GM12878 (cell line): ENCODE data around the gene IL18. TPM values are rescaled to one million over a fixed set of nuclear protein-coding genes. Genes with fewer than 3 reads are reported as not detected.

Experiments
- ATAC-seq: fragments of 200-7000 bp; cut with Tn5 transposase; 3 replicates; pipeline ENCODE4 v1.9.1; 2020; ENCODE audit warnings: mild to moderate bottlenecking, moderate library complexity
- BruUV-seq: library from RNA; stranded (reverse); fragments of 400-500 nt; replicated peaks from 2 replicates; lab custom pipeline; 2021; lab: Mats Ljungman, UMichigan
- CTCF ChIA-PET: fragments of 300-600 bp; sonication (Branson Sonifier 250); formaldehyde crosslinking; extraction: SDS; loops from one replicate; lab custom pipeline; 2021; ENCODE audit warnings: inconsistent platforms; lab: Yijun Ruan, JAX
- POLR2A ChIA-PET: fragments of 350-600 bp; formaldehyde crosslinking; extraction: SDS; loops from one replicate; lab custom pipeline; 2021; ENCODE audit warnings: inconsistent platforms; lab: Charles Lee
- RAD21 ChIA-PET: fragments of 300-600 bp; sonication (Branson Sonifier 250); formaldehyde crosslinking; loops from one replicate; lab custom pipeline; 2023; ENCODE audit warnings: antibody characterized with exemption; ENCODE audit not compliant: unreplicated experiment; lab: Charles Lee
- SMC1A ChIA-PET: fragments of 300-600 bp; sonication (Branson Sonifier 250); formaldehyde crosslinking; loops from one replicate; lab custom pipeline; 2023; ENCODE audit not compliant: unreplicated experiment, uncharacterized antibody; lab: Charles Lee
- DNase-seq: peaks from one replicate; pipeline ENCODE4 v3.0.0-alpha.2; 2011; ENCODE audit warnings: low read depth, low spot score
- FAIRE-seq: peaks from 3 replicates; lab custom pipeline; 2011; peaks lifted over from hg19 to GRCh38; lab: Jason Lieb, UNC
- H2AFZ ChIP-seq: 2 replicates; pipeline ENCODE4 v1.6.0; 2011; ENCODE audit warnings: low read depth, low read length, control low read depth; ENCODE audit not compliant: control insufficient read depth
- H3K27ac ChIP-seq: 2 replicates; pipeline ENCODE4 v1.5.1; 2011; ENCODE audit warnings: control low read depth; ENCODE audit not compliant: control insufficient read depth, insufficient read depth
- H3K27me3 ChIP-seq, 2 experiments: replicated peaks in 1 of 2; 2 replicates each; pipeline versions ENCODE4 v1.6.0 to v1.6.1; 2011; ENCODE audit warnings: low read length in 1 of 2; ENCODE audit not compliant: control insufficient read depth in 2 of 2, insufficient read depth in 2 of 2
- H3K36me3 ChIP-seq, 2 experiments: 2 replicates each; pipeline ENCODE4 v1.5.1; 2011; ENCODE audit warnings: low read length in 1 of 2; ENCODE audit not compliant: control insufficient read depth in 2 of 2, insufficient read depth in 2 of 2
- H3K4me1 ChIP-seq: 2 replicates; pipeline ENCODE4 v1.6.1; 2011; ENCODE audit warnings: mild to moderate bottlenecking, low read length, moderate library complexity, mixed read lengths; ENCODE audit not compliant: control insufficient read depth, insufficient read depth
- H3K4me2 ChIP-seq: 2 replicates; pipeline ENCODE4 v1.6.0; 2011; ENCODE audit warnings: control low read depth; ENCODE audit not compliant: control insufficient read depth, insufficient read depth
- H3K4me3 ChIP-seq: fragments of 200-600 bp; sonication (generic); 2 replicates; pipeline ENCODE4 v1.5.1; 2016
- H3K79me2 ChIP-seq: 2 replicates; pipeline ENCODE4 v1.6.0; 2011; ENCODE audit warnings: low read length; ENCODE audit not compliant: control insufficient read depth, insufficient read depth
- H3K9ac ChIP-seq: 2 replicates; pipeline ENCODE4 v1.8.0; 2011; ENCODE audit warnings: low read length, control low read depth, mixed read lengths; ENCODE audit not compliant: control insufficient read depth, insufficient read depth
- H3K9me3 ChIP-seq: replicated peaks from 3 replicates; pipeline ENCODE4 v1.5.1; 2011; ENCODE audit warnings: mild to moderate bottlenecking, low read length; ENCODE audit not compliant: control insufficient read depth, insufficient read depth
- H4K20me1 ChIP-seq: 2 replicates; pipeline ENCODE4 v1.6.0; 2011; ENCODE audit not compliant: control insufficient read depth, insufficient read depth
- ASH2L ChIP-seq: fragments of 300-600, 200-600 bp; sonication (generic); IDR thresholded peaks from 2 replicates; pipeline ENCODE4 v1.6.1; 2017; ENCODE audit warnings: low read depth, mild to moderate bottlenecking, borderline replicate concordance
- BCL11A ChIP-seq: IDR thresholded peaks from 2 replicates; pipeline ENCODE4 v1.6.1; 2011; ENCODE audit warnings: low read depth, low read length
- BCLAF1 ChIP-seq: fragments of 450-650 bp; IDR thresholded peaks from 2 replicates; pipeline ENCODE4 v1.6.1; 2017; ENCODE audit warnings: antibody characterized with exemption, mild to moderate bottlenecking, moderate library complexity
- CBX3 ChIP-seq: fragments of 200-600 bp; sonication (generic); IDR thresholded peaks from 2 replicates; pipeline ENCODE4 v1.6.1; 2016; ENCODE audit warnings: low read depth, borderline replicate concordance
- CBX5 ChIP-seq: sonication (generic); IDR thresholded peaks from 2 replicates; pipeline ENCODE4 v1.6.1; 2016; ENCODE audit warnings: low read depth, moderate library complexity, mild to moderate bottlenecking, inconsistent platforms
- GABPA ChIP-seq: IDR thresholded peaks from 2 replicates; pipeline ENCODE4 v1.6.1; 2014; ENCODE audit warnings: antibody characterized with exemption, low read depth, mild to moderate bottlenecking, inconsistent platforms
- HCFC1 ChIP-seq: fragments of 150-350 bp; IDR thresholded peaks from 2 replicates; pipeline ENCODE4 v1.6.1; 2014; ENCODE audit warnings: low read length
- NFIC ChIP-seq: IDR thresholded peaks from 2 replicates; pipeline ENCODE4 v1.6.1; 2012; ENCODE audit warnings: low read depth, mild to moderate bottlenecking, inconsistent platforms, low read length, moderate library complexity
- NR2F1 ChIP-seq: fragments of 450-650 bp; conservative IDR thresholded peaks from 2 replicates; pipeline ENCODE4 v1.6.1; 2017; ENCODE audit warnings: mild to moderate bottlenecking
- POLR2A ChIP-seq: IDR thresholded peaks from 2 replicates; pipeline ENCODE4 v1.6.1; 2011; ENCODE audit warnings: low read depth, mild to moderate bottlenecking, low read length
- RBBP5 ChIP-seq: fragments of 200-600 bp; sonication (generic); conservative IDR thresholded peaks from 2 replicates; pipeline ENCODE4 v1.6.1; 2016
- SPI1 ChIP-seq: IDR thresholded peaks from 2 replicates; pipeline ENCODE4 v1.6.1; 2011; ENCODE audit warnings: low read depth, mild to moderate bottlenecking, low read length, moderate library complexity, borderline replicate concordance; ENCODE audit not compliant: insufficient read depth
- SUZ12 ChIP-seq: fragments of 200-600 bp; sonication (generic); IDR thresholded peaks from one replicate; pipeline ENCODE4 v1.6.1; 2018; ENCODE audit warnings: antibody characterized with exemption, mild to moderate bottlenecking; ENCODE audit not compliant: unreplicated experiment
- TARDBP ChIP-seq: IDR thresholded peaks from 2 replicates; pipeline ENCODE4 v1.6.1; 2016; ENCODE audit warnings: borderline replicate concordance
- TCF3 ChIP-seq: IDR thresholded peaks from 2 replicates; pipeline ENCODE4 v1.6.1; 2012; ENCODE audit warnings: low read depth, mild to moderate bottlenecking, low read length, borderline replicate concordance; ENCODE audit not compliant: insufficient read depth
- WRNIP1 ChIP-seq: IDR thresholded peaks from 2 replicates; pipeline ENCODE4 v1.6.1; 2011; ENCODE audit warnings: low read depth, low read length, improper control_type of control experiment, borderline replicate concordance
- ZNF592 ChIP-seq: fragments of 450-650 bp; IDR thresholded peaks from 2 replicates; pipeline ENCODE4 v1.6.1; 2017; ENCODE audit warnings: mild to moderate bottlenecking, moderate library complexity
- WGBS: methylation state at CpG from one replicate; pipeline ENCODE4 v1.1.6; 2016; ENCODE audit warnings: low lambda C conversion rate; ENCODE audit not compliant: insufficient replicate concordance, insufficient coverage; ENCODE audit errors: missing lambda C conversion rate; 5-methylcytosine and 5-hydroxymethylcytosine counted together
- in situ Hi-C: fragments of 300-500 bp; cut with MboI; formaldehyde crosslinking; loops from 9 replicates; pipeline ENCODE4 v1.14.3; 2018; ENCODE audit warnings: mixed read lengths
- intact Hi-C: fragments of 100-400 bp; cut with micrococcal nuclease; formaldehyde crosslinking; loops from one replicate; pipeline ENCODE4 v1.14.2; 2022; ENCODE audit not compliant: unreplicated experiment
- polyA plus RNA-seq, 11 experiments: library from polyadenylated mRNA; depleted of rRNA in 4 of 11; unstranded in 6 of 11; stranded (reverse) in 5 of 11; fragments of >200 nt; fragmentation: Nextera tagmentation in 4 of 11; fragmentation: Illumina TruSeq in 1 of 11; extraction: Ambion mirVana in 4 of 11; extraction: Trizol in 1 of 11; gene quantifications; 1 replicate in 1 of 11; 2 replicates in 10 of 11; pipeline versions ENCODE4 v1.2.1 to v1.2.3, GENCODE V29; 2011 to 2016; ENCODE audit warnings: inconsistent platforms in 2 of 11, missing spikeins in 2 of 11, low read depth in 1 of 11
- total RNA-seq, 4 experiments: library from RNA; depleted of rRNA in 3 of 4; stranded (reverse); fragments of >200 nt in 3 of 4; fragmentation: Illumina TruSeq in 1 of 4; extraction: Trizol in 1 of 4; gene quantifications; 2 replicates each; pipeline versions ENCODE4 v1.2.1 to v1.2.3, GENCODE V29; 2013 to 2021

Gene IL18
- total and polyA plus RNA-seq, 10 of the 15 experiments (the other 5 are each of a cell fraction or from before 2014, with no cell fraction given), result 0.12 to 0.42 (median 0.24) TPM

DNA sequence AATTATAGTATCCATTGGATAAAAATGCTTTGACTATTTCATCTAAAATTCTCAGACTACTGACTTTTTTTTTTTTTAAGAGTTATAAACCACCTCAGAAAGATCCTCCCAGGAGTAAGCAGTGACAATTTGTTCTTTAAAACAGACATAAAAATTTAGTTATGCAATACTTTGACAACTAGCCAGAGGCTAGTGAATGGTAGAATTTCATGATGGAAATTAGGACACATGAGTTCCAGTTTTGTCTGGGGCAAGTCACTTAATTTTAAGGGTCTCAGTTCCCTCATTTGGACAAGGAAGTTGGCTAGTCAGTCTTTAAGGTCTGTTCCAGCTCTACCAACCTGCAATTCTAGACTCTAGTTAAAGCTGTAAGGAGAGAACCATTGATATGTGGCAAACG lies 2.9 kb downstream of the IL18 start:
- Histone ChIP-seq H3K4me1 (no peaks in the 10 kb centered on the region), H3K27me3 (no peaks in the 10 kb centered on the region; a peak in 1 of 4 replicates), H3K4me2 (no peak overlapping the region), H3K27ac (no peak overlapping the region), H3K9me3 (no peaks in the 10 kb centered on the region), H4K20me1 (no peaks in the 10 kb centered on the region), H3K9ac (no peak overlapping the region), H3K79me2 (no peaks in the 10 kb centered on the region), H3K4me3 (no peak overlapping the region), H2AFZ (no peak overlapping the region), H3K36me3 (no peaks in the 10 kb centered on the region)
- CTCF ChIA-PET, result no interaction called here
- POLR2A ChIA-PET, result no interaction called here
- SMC1A ChIA-PET, result no interaction called here
- DNase-seq, result no peak
- no peak for ATAC-seq
- RAD21 ChIA-PET, result no interaction called here
- 47% methylated on average over 1 of the region's 1 CpG for WGBS
- TF ChIP-seq WRNIP1 (no peak), ZNF592 (no peak), NFIC (no peak), HCFC1 (no peak), SUZ12 (no peak), NR2F1 (no peak), CBX3 (no peak), BCL11A (no peak), TCF3 (no peak), RBBP5 (no peak), CBX5 (no peak), TARDBP (no peak), ASH2L (no peak), POLR2A (no peak), SPI1 (no peak), BCLAF1 (no peak), GABPA (no peak)
- intact Hi-C loops (no loop called here), in situ Hi-C loops (no loop called here)
- no peak for FAIRE-seq
- no TSS peak for BruUV-seq
